WTC11 (cell line): ENCODE data around the gene TIGIT. TPM values are rescaled to one million over a fixed set of nuclear protein-coding genes. Genes with fewer than 3 reads are reported as not detected.

Experiments used
- ATAC-seq: fragments of 200-7000 bp; cut with Tn5 transposase; 2 replicates; pipeline ENCODE4 v1.10.0; 2021; ENCODE audit warnings: mild to moderate bottlenecking, moderate library complexity
- CTCF ChIA-PET: fragments of 300-600 bp; sonication (Branson Sonifier 250); formaldehyde crosslinking; loops from one replicate; lab custom pipeline; 2021; ENCODE audit warnings: antibody characterized with exemption; lab: Charles Lee
- POLR2A ChIA-PET: fragments of 350-600 bp; sonication (Branson Sonifier 250); formaldehyde crosslinking; loops from one replicate; lab custom pipeline; 2021; ENCODE audit warnings: antibody characterized with exemption; lab: Charles Lee
- DNase-seq: peaks from one replicate; pipeline ENCODE4 v3.0.0; 2021; ENCODE audit warnings: low spot score
- H3K27ac Mint-ChIP-seq: 2 replicates; pipeline ENCODE4 v1.8.0; 2021; ENCODE audit warnings: mixed read lengths
- H3K27me3 Mint-ChIP-seq: 2 replicates; pipeline ENCODE4 v1.8.0; 2021; ENCODE audit warnings: low read depth, mild to moderate bottlenecking, moderate library complexity, mixed read lengths
- H3K36me3 Mint-ChIP-seq: 2 replicates; pipeline ENCODE4 v1.8.0; 2021; ENCODE audit warnings: mixed read lengths
- H3K4me1 Mint-ChIP-seq: 2 replicates; pipeline ENCODE4 v1.8.0; 2022; ENCODE audit warnings: mixed read lengths
- H3K4me3 Mint-ChIP-seq: 2 replicates; pipeline ENCODE4 v1.8.0; 2021; ENCODE audit warnings: mild to moderate bottlenecking, moderate library complexity, mixed read lengths
- H3K9me3 Mint-ChIP-seq: 2 replicates; pipeline ENCODE4 v1.8.0; 2021; ENCODE audit warnings: mixed read lengths
- AFF4 ChIP-seq: sonication (generic); formaldehyde crosslinking; IDR thresholded peaks from 2 replicates; pipeline ENCODE4 v1.8.1; 2023; ENCODE audit warnings: mild to moderate bottlenecking, missing genetic modification reagents, borderline replicate concordance
- ATF1 ChIP-seq: sonication (generic); formaldehyde crosslinking; IDR thresholded peaks from 2 replicates; pipeline ENCODE4 v1.8.1; 2023; ENCODE audit warnings: mild to moderate bottlenecking, moderate library complexity, missing genetic modification reagents
- ELF4 ChIP-seq: sonication (generic); formaldehyde crosslinking; IDR thresholded peaks from 2 replicates; pipeline ENCODE4 v1.8.1; 2022; ENCODE audit warnings: low read depth, mild to moderate bottlenecking, moderate library complexity, missing genetic modification reagents
- EMX1 ChIP-seq: fragments of 250-450 bp; sonication (Bioruptor Pico); IDR thresholded peaks from 2 replicates; pipeline ENCODE4 v1.8.0; 2021; ENCODE audit warnings: mild to moderate bottlenecking
- FOXK1 ChIP-seq: sonication (generic); formaldehyde crosslinking; IDR thresholded peaks from 2 replicates; pipeline ENCODE4 v1.8.0; 2022; ENCODE audit warnings: mild to moderate bottlenecking, moderate library complexity, missing genetic modification reagents
- FOXP1 ChIP-seq: sonication (generic); formaldehyde crosslinking; IDR thresholded peaks from 2 replicates; pipeline ENCODE4 v1.8.0; 2022; ENCODE audit warnings: missing genetic modification reagents, mild to moderate bottlenecking, moderate library complexity, borderline replicate concordance
- HMGXB4 ChIP-seq: sonication (generic); formaldehyde crosslinking; IDR thresholded peaks from 2 replicates; pipeline ENCODE4 v1.8.1; 2023; ENCODE audit warnings: mild to moderate bottlenecking, moderate library complexity, missing genetic modification reagents
- JUN ChIP-seq: sonication (generic); formaldehyde crosslinking; IDR thresholded peaks from 2 replicates; pipeline ENCODE4 v1.8.0; 2023; ENCODE audit warnings: mild to moderate bottlenecking, missing genetic modification reagents
- NFYB ChIP-seq: sonication (generic); formaldehyde crosslinking; conservative IDR thresholded peaks from 2 replicates; pipeline ENCODE4 v1.8.0; 2022; ENCODE audit warnings: low read depth, missing genetic modification reagents
- NR2C2 ChIP-seq: sonication (generic); formaldehyde crosslinking; IDR thresholded peaks from 2 replicates; pipeline ENCODE4 v1.8.0; 2022; ENCODE audit warnings: mild to moderate bottlenecking, missing genetic modification reagents
- NR3C1 ChIP-seq: sonication (generic); formaldehyde crosslinking; conservative IDR thresholded peaks from 2 replicates; pipeline ENCODE4 v1.8.1; 2023; ENCODE audit warnings: low read depth, mild to moderate bottlenecking, missing genetic modification reagents
- PREB ChIP-seq: sonication (generic); formaldehyde crosslinking; IDR thresholded peaks from 2 replicates; pipeline ENCODE4 v1.8.1; 2022; ENCODE audit warnings: mild to moderate bottlenecking, missing genetic modification reagents, moderate library complexity, borderline replicate concordance
- STAT6 ChIP-seq: sonication (generic); formaldehyde crosslinking; conservative IDR thresholded peaks from 2 replicates; pipeline ENCODE4 v1.8.1; 2023; ENCODE audit warnings: mild to moderate bottlenecking, low read depth, missing genetic modification reagents, moderate library complexity
- TCF7 ChIP-seq: sonication (generic); formaldehyde crosslinking; IDR thresholded peaks from 2 replicates; pipeline ENCODE4 v1.8.0; 2022; ENCODE audit warnings: mild to moderate bottlenecking, low read depth, missing genetic modification reagents, moderate library complexity
- TP53 ChIP-seq: sonication (generic); formaldehyde crosslinking; IDR thresholded peaks from 2 replicates; pipeline ENCODE4 v1.8.1; 2023; ENCODE audit warnings: mild to moderate bottlenecking, missing genetic modification reagents
- ZBTB43 ChIP-seq: sonication (generic); formaldehyde crosslinking; IDR thresholded peaks from 2 replicates; pipeline ENCODE4 v1.8.1; 2023; ENCODE audit warnings: mild to moderate bottlenecking, missing genetic modification reagents
- ZNF121 ChIP-seq: sonication (generic); formaldehyde crosslinking; IDR thresholded peaks from 2 replicates; pipeline ENCODE4 v1.8.0; 2023; ENCODE audit warnings: missing genetic modification reagents
- ZNF219 ChIP-seq: sonication (generic); formaldehyde crosslinking; IDR thresholded peaks from 2 replicates; pipeline ENCODE4 v1.8.0; 2023; ENCODE audit warnings: missing genetic modification reagents, mild to moderate bottlenecking, borderline replicate concordance
- ZNF416 ChIP-seq: fragments of 250-450 bp; sonication (Bioruptor Pico); IDR thresholded peaks from 2 replicates; pipeline ENCODE4 v1.9.0; 2021; ENCODE audit warnings: mild to moderate bottlenecking, inconsistent platforms
- ZNF425 ChIP-seq: fragments of 250-450 bp; sonication (Bioruptor Pico); conservative IDR thresholded peaks from 2 replicates; pipeline ENCODE4 v1.9.0; 2021; ENCODE audit warnings: mild to moderate bottlenecking
- ZNF671 ChIP-seq: fragments of 250-450 bp; sonication (Bioruptor Pico); IDR thresholded peaks from 2 replicates; pipeline ENCODE4 v1.8.0; 2021; ENCODE audit warnings: mild to moderate bottlenecking
- total RNA-seq: library from RNA; stranded (reverse); gene quantifications from 3 replicates; pipeline ENCODE4 v1.2.3, GENCODE V29; 2021

TIGIT gene
- total RNA-seq, 1 experiment from 2014 or later, result 0.04 TPM

GRCh38 chr3:114338651-114339357 is 45.0 kb downstream of the TIGIT start (continued):
- TF ChIP-seq ZBTB43 (CRISPR knock-in tag), result no peak
- TF ChIP-seq ELF4, result no peak
- TF ChIP-seq ATF1 (CRISPR knock-in tag), result no peak
- no peak for TF ChIP-seq EMX1 (CRISPR knock-in tag)

GRCh38 chr3:114344492-114344891 is 50.7 kb downstream of the TIGIT start:
- Mint-ChIP-seq H3K4me3 (no peak overlapping the region), H3K36me3 (no peaks in the 10 kb centered on the region), H3K9me3 (no peaks in the 10 kb centered on the region)
- POLR2A ChIA-PET, result no interaction called here
- TF ChIP-seq ATF1 (CRISPR knock-in tag), result no peak
- TF ChIP-seq ZNF121 (CRISPR knock-in tag), result no peak
- TF ChIP-seq ZNF416 (CRISPR knock-in tag), result no peak
- TF ChIP-seq FOXP1 (CRISPR knock-in tag), result no peak
- no peak for TF ChIP-seq NR2C2 (CRISPR knock-in tag)
- TF ChIP-seq PREB, result no peak
- TF ChIP-seq NFYB (CRISPR knock-in tag), result no peak
- TF ChIP-seq FOXK1 (CRISPR knock-in tag), result no peak
- TF ChIP-seq ZNF425 (CRISPR knock-in tag), result no peak
- TF ChIP-seq ZNF219 (CRISPR knock-in tag), result no peak
- TF ChIP-seq ZNF671 (CRISPR knock-in tag), result no peak
- TF ChIP-seq HMGXB4 (CRISPR knock-in tag), result no peak
- TF ChIP-seq, all 79 proteins: peak for 0
- DNase-seq (no peak), ATAC-seq (no peak)
- H3K27me3 Mint-ChIP-seq, result no peaks in the 10 kb centered on the region
- H3K27ac Mint-ChIP-seq, result no peak overlapping the region
- CTCF ChIA-PET, result no interaction called here
- H3K4me1 Mint-ChIP-seq, result peaks cover 7% of the 10 kb centered on the region

GRCh38 chr3:114350271-114350670 is 56.4 kb downstream of the TIGIT start:
- H3K27ac Mint-ChIP-seq, result no peak overlapping the region
- H3K9me3 Mint-ChIP-seq, result no peaks in the 10 kb centered on the region
- CTCF ChIA-PET, result no interaction called here
- H3K27me3 Mint-ChIP-seq, result no peaks in the 10 kb centered on the region
- ATAC-seq (no peak), DNase-seq (no peak)
- no peak overlapping the region for H3K4me3 Mint-ChIP-seq
- TF ChIP-seq JUN (CRISPR knock-in tag) (no peak), TP53 (CRISPR knock-in tag) (no peak), AFF4 (CRISPR knock-in tag) (no peak), STAT6 (CRISPR knock-in tag) (no peak), NR3C1 (CRISPR knock-in tag) (no peak), TCF7 (CRISPR knock-in tag) (no peak), ZNF219 (CRISPR knock-in tag) (no peak)
- no peaks in the 10 kb centered on the region for H3K36me3 Mint-ChIP-seq
- POLR2A ChIA-PET, result no interaction called here
- H3K4me1 Mint-ChIP-seq, result peaks cover 7% of the 10 kb centered on the region
